GM12878 (cell line): ENCODE measurements around the gene SPRY4. TPM values are rescaled to one million over a fixed set of nuclear protein-coding genes. Genes with fewer than 3 reads are reported as not detected.
A peak's percentile ranks its signal among the peaks of the same experiment; 100 is the strongest.

Experiments used
- ATAC-seq: fragments of 200-7000 bp; cut with Tn5 transposase; 3 replicates; pipeline ENCODE4 v1.9.1; 2020; ENCODE audit warnings: mild to moderate bottlenecking, moderate library complexity
- Bru-seq: library from RNA; stranded (reverse); fragments of 400-500 nt; gene quantifications from one replicate; lab custom pipeline; 2021; lab: Mats Ljungman, UMichigan
- BruChase-seq, 2 experiments: library from RNA; stranded (reverse); fragments of 400-500 nt; gene quantifications; one replicate each; lab custom pipeline; 2021; lab: Mats Ljungman, UMichigan
- BruUV-seq: library from RNA; stranded (reverse); fragments of 400-500 nt; replicated peaks from 2 replicates; lab custom pipeline; 2021; lab: Mats Ljungman, UMichigan
- CTCF ChIA-PET: fragments of 300-600 bp; sonication (Branson Sonifier 250); formaldehyde crosslinking; extraction: SDS; loops from one replicate; lab custom pipeline; 2021; ENCODE audit warnings: inconsistent platforms; lab: Yijun Ruan, JAX
- POLR2A ChIA-PET: fragments of 350-600 bp; formaldehyde crosslinking; extraction: SDS; loops from one replicate; lab custom pipeline; 2021; ENCODE audit warnings: inconsistent platforms; lab: Charles Lee
- RAD21 ChIA-PET: fragments of 300-600 bp; sonication (Branson Sonifier 250); formaldehyde crosslinking; loops from one replicate; lab custom pipeline; 2023; ENCODE audit warnings: antibody characterized with exemption; ENCODE audit not compliant: unreplicated experiment; lab: Charles Lee
- SMC1A ChIA-PET: fragments of 300-600 bp; sonication (Branson Sonifier 250); formaldehyde crosslinking; loops from one replicate; lab custom pipeline; 2023; ENCODE audit not compliant: unreplicated experiment, uncharacterized antibody; lab: Charles Lee
- DNase-seq: peaks from one replicate; pipeline ENCODE4 v3.0.0-alpha.2; 2011; ENCODE audit warnings: low read depth, low spot score
- FAIRE-seq: peaks from 3 replicates; lab custom pipeline; 2011; peaks lifted over from hg19 to GRCh38; lab: Jason Lieb, UNC
- H2AFZ ChIP-seq: 2 replicates; pipeline ENCODE4 v1.6.0; 2011; ENCODE audit warnings: low read depth, low read length, control low read depth; ENCODE audit not compliant: control insufficient read depth
- H3K27ac ChIP-seq: 2 replicates; pipeline ENCODE4 v1.5.1; 2011; ENCODE audit warnings: control low read depth; ENCODE audit not compliant: control insufficient read depth, insufficient read depth
- H3K27me3 ChIP-seq, 2 experiments: replicated peaks in 1 of 2; 2 replicates each; pipeline versions ENCODE4 v1.6.0 to v1.6.1; 2011; ENCODE audit warnings: low read length in 1 of 2; ENCODE audit not compliant: control insufficient read depth in 2 of 2, insufficient read depth in 2 of 2
- H3K36me3 ChIP-seq, 2 experiments: 2 replicates each; pipeline ENCODE4 v1.5.1; 2011; ENCODE audit warnings: low read length in 1 of 2; ENCODE audit not compliant: control insufficient read depth in 2 of 2, insufficient read depth in 2 of 2
- H3K4me1 ChIP-seq: 2 replicates; pipeline ENCODE4 v1.6.1; 2011; ENCODE audit warnings: mild to moderate bottlenecking, low read length, moderate library complexity, mixed read lengths; ENCODE audit not compliant: control insufficient read depth, insufficient read depth
- H3K4me2 ChIP-seq: 2 replicates; pipeline ENCODE4 v1.6.0; 2011; ENCODE audit warnings: control low read depth; ENCODE audit not compliant: control insufficient read depth, insufficient read depth
- H3K4me3 ChIP-seq: fragments of 200-600 bp; sonication (generic); 2 replicates; pipeline ENCODE4 v1.5.1; 2016
- H3K79me2 ChIP-seq: 2 replicates; pipeline ENCODE4 v1.6.0; 2011; ENCODE audit warnings: low read length; ENCODE audit not compliant: control insufficient read depth, insufficient read depth
- H3K9ac ChIP-seq: 2 replicates; pipeline ENCODE4 v1.8.0; 2011; ENCODE audit warnings: low read length, control low read depth, mixed read lengths; ENCODE audit not compliant: control insufficient read depth, insufficient read depth
- H3K9me3 ChIP-seq: replicated peaks from 3 replicates; pipeline ENCODE4 v1.5.1; 2011; ENCODE audit warnings: mild to moderate bottlenecking, low read length; ENCODE audit not compliant: control insufficient read depth, insufficient read depth
- H4K20me1 ChIP-seq: 2 replicates; pipeline ENCODE4 v1.6.0; 2011; ENCODE audit not compliant: control insufficient read depth, insufficient read depth
- ATF7 ChIP-seq: fragments of 450-650 bp; IDR thresholded peaks from 2 replicates; pipeline ENCODE4 v1.6.1; 2016; ENCODE audit warnings: low read depth, mild to moderate bottlenecking
- BACH1 ChIP-seq: fragments of 450-650 bp; IDR thresholded peaks from 2 replicates; pipeline ENCODE4 v1.6.1; 2017; ENCODE audit warnings: mild to moderate bottlenecking, borderline replicate concordance
- FOXK2 ChIP-seq: fragments of 450-650 bp; IDR thresholded peaks from 2 replicates; pipeline ENCODE4 v1.6.1; 2017; ENCODE audit warnings: mild to moderate bottlenecking, moderate library complexity
- IRF3 ChIP-seq: fragments of 450-650 bp; IDR thresholded peaks from 2 replicates; pipeline ENCODE4 v1.6.1; 2014; ENCODE audit warnings: mild to moderate bottlenecking
- MXI1 ChIP-seq: fragments of 150-350 bp; IDR thresholded peaks from 2 replicates; pipeline ENCODE4 v1.6.1; 2011; ENCODE audit warnings: low read depth, mild to moderate bottlenecking, inconsistent platforms, low read length, improper control_type of control experiment
- MYC ChIP-seq: IDR thresholded peaks from 2 replicates; pipeline ENCODE4 v1.6.1; 2011; ENCODE audit warnings: mild to moderate bottlenecking, low read length, moderate library complexity, inconsistent platforms; ENCODE audit not compliant: insufficient read depth, insufficient replicate concordance, insufficient read length, severe bottlenecking
- NRF1 ChIP-seq: conservative IDR thresholded peaks from 2 replicates; pipeline ENCODE4 v1.6.1; 2011; ENCODE audit warnings: mild to moderate bottlenecking, low read depth, low read length, improper control_type of control experiment
- PML ChIP-seq: IDR thresholded peaks from 2 replicates; pipeline ENCODE4 v1.6.1; 2012; ENCODE audit warnings: low read length, inconsistent platforms
- POLR2AphosphoS5 ChIP-seq: IDR thresholded peaks from 2 replicates; pipeline ENCODE4 v1.6.1; 2011; ENCODE audit warnings: mild to moderate bottlenecking, low read length, inconsistent platforms
- RFX5 ChIP-seq: IDR thresholded peaks from 2 replicates; pipeline ENCODE4 v1.6.1; 2011; ENCODE audit warnings: low read depth, low read length, improper control_type of control experiment
- SREBF2 ChIP-seq: IDR thresholded peaks from 2 replicates; pipeline ENCODE4 v1.6.1; 2012; ENCODE audit warnings: mild to moderate bottlenecking, low read length
- TAF1 ChIP-seq: IDR thresholded peaks from 2 replicates; pipeline ENCODE4 v1.6.1; 2011; ENCODE audit warnings: mild to moderate bottlenecking, low read depth, low read length, borderline replicate concordance
- ZBED1 ChIP-seq: IDR thresholded peaks from 2 replicates; pipeline ENCODE4 v1.6.1; 2016; ENCODE audit warnings: borderline replicate concordance
- ZNF384 ChIP-seq: IDR thresholded peaks from 2 replicates; pipeline ENCODE4 v1.6.1; 2012; ENCODE audit warnings: low read depth, mild to moderate bottlenecking, low read length, improper control_type of control experiment, borderline replicate concordance
- ZZZ3 ChIP-seq: IDR thresholded peaks from 2 replicates; pipeline ENCODE4 v1.6.1; 2011; ENCODE audit warnings: low read depth; ENCODE audit not compliant: control insufficient read depth, insufficient read length
- WGBS: methylation state at CpG from one replicate; pipeline ENCODE4 v1.1.6; 2016; ENCODE audit warnings: low lambda C conversion rate; ENCODE audit not compliant: insufficient replicate concordance, insufficient coverage; ENCODE audit errors: missing lambda C conversion rate; 5-methylcytosine and 5-hydroxymethylcytosine counted together
- in situ Hi-C: fragments of 300-500 bp; cut with MboI; formaldehyde crosslinking; loops from 9 replicates; pipeline ENCODE4 v1.14.3; 2018; ENCODE audit warnings: mixed read lengths
- intact Hi-C: fragments of 100-400 bp; cut with micrococcal nuclease; formaldehyde crosslinking; loops from one replicate; pipeline ENCODE4 v1.14.2; 2022; ENCODE audit not compliant: unreplicated experiment
- long read RNA-seq, 2 experiments: library from polyadenylated mRNA; unstranded; transcript quantifications; one replicate each; pipeline ENCODE4 v2.0.0, GENCODE V29; 2019 to 2020
- polyA minus RNA-seq, 3 experiments: library from RNA; depleted of rRNA, polyadenylated mRNA; stranded (reverse); fragments of >200 nt; gene quantifications; 2 replicates each; pipeline ENCODE4 v1.2.3, GENCODE V29; 2011
- polyA plus RNA-seq, 11 experiments: library from polyadenylated mRNA; depleted of rRNA in 4 of 11; unstranded in 6 of 11; stranded (reverse) in 5 of 11; fragments of >200 nt; fragmentation: Nextera tagmentation in 4 of 11; fragmentation: Illumina TruSeq in 1 of 11; extraction: Ambion mirVana in 4 of 11; extraction: Trizol in 1 of 11; gene quantifications; 1 replicate in 1 of 11; 2 replicates in 10 of 11; pipeline versions ENCODE4 v1.2.1 to v1.2.3, GENCODE V29; 2011 to 2016; ENCODE audit warnings: inconsistent platforms in 2 of 11, missing spikeins in 2 of 11, low read depth in 1 of 11
- total RNA-seq, 4 experiments: library from RNA; depleted of rRNA in 3 of 4; stranded (reverse); fragments of >200 nt in 3 of 4; fragmentation: Illumina TruSeq in 1 of 4; extraction: Trizol in 1 of 4; gene quantifications; 2 replicates each; pipeline versions ENCODE4 v1.2.1 to v1.2.3, GENCODE V29; 2013 to 2021
- TF ChIP-seq, protein P1 (sequence below): fragments of 450-650 bp; IDR thresholded peaks from 2 replicates; pipeline ENCODE4 v1.6.1; 2016; ENCODE audit warnings: mild to moderate bottlenecking

The SPRY4 gene, protein sequence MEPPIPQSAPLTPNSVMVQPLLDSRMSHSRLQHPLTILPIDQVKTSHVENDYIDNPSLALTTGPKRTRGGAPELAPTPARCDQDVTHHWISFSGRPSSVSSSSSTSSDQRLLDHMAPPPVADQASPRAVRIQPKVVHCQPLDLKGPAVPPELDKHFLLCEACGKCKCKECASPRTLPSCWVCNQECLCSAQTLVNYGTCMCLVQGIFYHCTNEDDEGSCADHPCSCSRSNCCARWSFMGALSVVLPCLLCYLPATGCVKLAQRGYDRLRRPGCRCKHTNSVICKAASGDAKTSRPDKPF
- 3.0 and 5.1 TPM in 2 replicates for total RNA-seq (2013; cell fraction: nucleolus; rRNA removed)
- total RNA-seq (2014; rRNA removed) (0.11 and 0.27 TPM in 2 replicates), total RNA-seq (2014; rRNA removed; fragmentation: Illumina TruSeq; extraction: Trizol) (0.05 and 0.18 TPM in 2 replicates), total RNA-seq (2021) (0.35 and 0.41 TPM in 2 replicates), polyA plus RNA-seq (2011; rRNA removed) (0.71 and 1.4 TPM in 2 replicates), polyA plus RNA-seq (2014; fragmentation: Illumina TruSeq; extraction: Trizol) (0.10 TPM in 1 of 2 replicates, not detected in the other), polyA plus RNA-seq (2014; fragmentation: Nextera tagmentation; extraction: Ambion mirVana) (under 1 TPM in 1 of 2 experiments, not detected in 1; 0.04 TPM), polyA plus RNA-seq (2014; rRNA removed) (0.11 and 0.44 TPM in 2 replicates), polyA plus RNA-seq (2016; fragmentation: Nextera tagmentation; extraction: Ambion mirVana) (under 1 TPM; 0.04 to 0.27 TPM), polyA minus RNA-seq (2011; rRNA and poly(A)+ RNA removed) (3.7 and 7.2 TPM in 2 replicates), Bru-seq, nascent RNA (percentile 65 among the genes with signal in this experiment), BruChase-seq, experiment 1, labeled RNA remaining after a 6-hour chase (percentile 49 among the genes with signal in this experiment), BruChase-seq, experiment 2, labeled RNA remaining after a 2-hour chase (percentile 55 among the genes with signal in this experiment)
- 0.10 TPM for polyA plus RNA-seq (2011; ENCODE audit: low read depth)
- polyA plus RNA-seq (2011; cell fraction: cytosol; rRNA removed), result 1.4 and 2.1 TPM in 2 replicates
- 6.4 and 8.1 TPM in 2 replicates for polyA plus RNA-seq (2011; cell fraction: nucleus; rRNA removed)
- polyA plus RNA-seq (2012), result 0.08 and 0.31 TPM in 2 replicates
- 1.7 and 2.0 TPM in 2 replicates for polyA minus RNA-seq (2011; cell fraction: cytosol; rRNA and poly(A)+ RNA removed)
- polyA minus RNA-seq (2011; cell fraction: nucleus; rRNA and poly(A)+ RNA removed), result 11.0 and 18.7 TPM in 2 replicates
- long read RNA-seq, experiment 1, partial matches to known transcripts, result 0 of 1 reads
- long read RNA-seq, experiment 1, other reads (novel, unspliced or antisense), result 0 of 1 reads
- long read RNA-seq, experiment 2, result 0 reads

DNA sequence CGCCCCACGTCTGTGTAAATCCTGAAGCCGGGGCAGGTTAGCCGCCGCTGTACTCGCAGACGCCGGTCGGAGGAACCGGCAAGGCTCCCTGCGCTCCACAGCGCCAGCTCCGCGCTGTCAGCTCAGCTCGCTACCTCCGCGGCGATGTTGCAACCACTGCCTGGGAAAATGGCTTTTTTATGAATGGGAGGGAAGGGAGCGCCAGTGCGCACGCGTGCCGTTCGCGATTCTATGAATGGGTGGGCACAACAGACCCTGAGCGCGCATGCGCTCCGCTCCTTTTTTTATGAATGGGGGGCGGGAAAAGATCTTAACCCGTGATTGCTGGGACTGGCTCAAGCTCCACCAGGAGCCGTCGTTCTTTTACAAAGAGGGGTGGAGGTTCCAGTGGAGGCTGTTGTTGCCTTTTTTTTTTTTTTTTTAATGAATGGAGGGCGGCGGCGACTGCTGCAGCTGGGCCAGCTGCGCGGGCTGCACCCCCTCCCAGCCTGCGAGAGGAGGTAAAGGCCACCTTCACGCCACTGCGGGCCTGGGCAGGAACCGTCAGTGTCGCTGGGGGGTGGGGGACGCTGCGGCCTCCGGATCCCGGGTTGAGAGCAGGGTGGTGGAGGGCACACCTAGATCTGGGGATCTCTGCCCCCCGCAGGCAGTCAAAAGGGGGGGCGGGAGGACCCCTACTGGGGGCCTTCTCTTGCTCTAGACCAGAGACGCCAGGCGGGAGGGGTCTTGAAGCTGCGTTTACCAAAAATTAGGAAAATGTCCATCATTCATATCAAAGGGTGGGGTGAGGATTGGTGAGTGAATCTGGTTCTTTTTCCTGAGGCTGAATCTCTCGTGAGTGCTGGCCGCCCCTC lies at the start of gene SPRY4:
Gene SPRY4, minus strand, starts transcription at position 151 of the 854 bp plus-strand sequence. CDS start 9,913 bp downstream, outside the sequence.
- Histone ChIP-seq H3K4me1 (no peaks in the 10 kb centered on the region; the same call in 1 of the 2 replicates), H3K9ac (peak within 1 kb of the TSS; percentile 44; the same call in 1 of the 2 replicates), H3K9me3 (no peaks in the 10 kb centered on the region), H2AFZ (peak within 1 kb of the TSS; percentile 58), H3K27me3 (peaks cover 0 to 4% of the 10 kb centered on the region in 2 experiments; a peak in 1 of 4 replicates), H3K4me3 (peak within 1 kb of the TSS; percentile 62), H3K79me2 (peaks cover 8% of the 10 kb centered on the region; the same call in 1 of the 2 replicates), H4K20me1 (no peaks in the 10 kb centered on the region), H3K36me3 (no peaks in the 10 kb centered on the region), H3K4me2 (peak within 1 kb of the TSS; percentile 85), H3K27ac (0 out of 2 replicates have a peak within 1 kb of the TSS, but pooled peaks have one; percentile 27)
- BruUV-seq, result TSS peak; percentile 78
- ATAC-seq (peak; percentile 71), FAIRE-seq (peak; percentile 84), DNase-seq (peak; percentile 90)
- intact Hi-C loops (loop anchor here (5.0 kb wide), 1 partner anchor 103 kb away; no protein-coding TSS in a partner anchor), in situ Hi-C loops (no loop called here)
- ChIA-PET RAD21 (interaction anchor here (0.6 to 2.9 kb wide), 8 partner anchors 10 to 113 kb away, joined by 3 to 14 read pairs (median 3); no protein-coding TSS in a partner anchor), POLR2A (interaction anchor here (0.6 to 2.5 kb wide), 12 partner anchors 9 to 733 kb away, joined by 3 to 6 read pairs (median 3); no protein-coding TSS in a partner anchor), SMC1A (interaction anchor here (0.9 to 1.8 kb wide), 4 partner anchors 13 to 47 kb away, joined by 3 to 6 read pairs (median 3); no protein-coding TSS in a partner anchor), CTCF (interaction anchor here (0.6 to 1.5 kb wide), 7 partner anchors 13 to 313 kb away, joined by 3 to 4 read pairs (median 3); no protein-coding TSS in a partner anchor)
- WGBS, result under 1% methylated on average over 34 of the region's 54 CpGs
- TF ChIP-seq IRF3, result no peak
- TF ChIP-seq PML, result no peak
- TF ChIP-seq RFX5, result no peak
- TF ChIP-seq, protein P1, sequence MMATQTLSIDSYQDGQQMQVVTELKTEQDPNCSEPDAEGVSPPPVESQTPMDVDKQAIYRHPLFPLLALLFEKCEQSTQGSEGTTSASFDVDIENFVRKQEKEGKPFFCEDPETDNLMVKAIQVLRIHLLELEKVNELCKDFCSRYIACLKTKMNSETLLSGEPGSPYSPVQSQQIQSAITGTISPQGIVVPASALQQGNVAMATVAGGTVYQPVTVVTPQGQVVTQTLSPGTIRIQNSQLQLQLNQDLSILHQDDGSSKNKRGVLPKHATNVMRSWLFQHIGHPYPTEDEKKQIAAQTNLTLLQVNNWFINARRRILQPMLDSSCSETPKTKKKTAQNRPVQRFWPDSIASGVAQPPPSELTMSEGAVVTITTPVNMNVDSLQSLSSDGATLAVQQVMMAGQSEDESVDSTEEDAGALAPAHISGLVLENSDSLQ, result peak; percentile 48
- no peak for TF ChIP-seq ZZZ3
- no peak for TF ChIP-seq ZBED1
- TF ChIP-seq TAF1, result peak; percentile 30; the same call in 1 of the 2 replicates
- TF ChIP-seq MYC, result no peak
- TF ChIP-seq POLR2AphosphoS5, result peak; percentile 67; the same call in 1 of the 2 replicates
- TF ChIP-seq MXI1, result no peak
- peak; percentile 89 for TF ChIP-seq NRF1
- no peak for TF ChIP-seq SREBF2
- peak; percentile 1; the same call in 1 of the 2 replicates for TF ChIP-seq BACH1
- TF ChIP-seq ZNF384, result peak; percentile 83
- TF ChIP-seq FOXK2, result no peak
- TF ChIP-seq ATF7, result no peak
